HG03378 (cell line): ENCODE measurements around the gene ZNF205.

ENCODE experiments used
- ATAC-seq: cut with Tn5 transposase; IDR thresholded peaks from one replicate; pipeline ENCODE4 v1.9.1; 2021; ENCODE audit warnings: mild to moderate bottlenecking, moderate library complexity; ENCODE audit not compliant: unreplicated experiment

ZNF205 gene

GRCh38 chr16:3147046-3147756 lies 34.8 kb downstream of the ZNF205 start:
- no peak for ATAC-seq

DNA sequence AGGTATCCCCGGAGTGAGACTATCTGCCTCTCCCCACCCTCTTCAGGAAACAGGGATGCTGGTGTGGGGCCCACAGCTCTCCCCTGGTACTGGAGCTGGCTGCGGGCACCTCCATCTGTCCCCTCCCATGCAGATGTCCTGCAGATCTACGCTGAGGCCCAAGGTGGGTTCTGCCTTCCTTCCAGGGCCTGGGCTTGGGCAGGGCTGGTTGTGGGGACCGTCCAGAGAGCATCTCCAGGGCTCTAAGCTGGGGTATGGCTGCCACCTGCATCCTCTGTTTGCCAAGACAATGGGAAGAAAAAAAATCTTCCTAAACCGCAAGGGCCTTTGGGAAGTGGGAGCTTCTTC lies 35.3 kb downstream of the ZNF205 start:
- no peak for ATAC-seq

DNA sequence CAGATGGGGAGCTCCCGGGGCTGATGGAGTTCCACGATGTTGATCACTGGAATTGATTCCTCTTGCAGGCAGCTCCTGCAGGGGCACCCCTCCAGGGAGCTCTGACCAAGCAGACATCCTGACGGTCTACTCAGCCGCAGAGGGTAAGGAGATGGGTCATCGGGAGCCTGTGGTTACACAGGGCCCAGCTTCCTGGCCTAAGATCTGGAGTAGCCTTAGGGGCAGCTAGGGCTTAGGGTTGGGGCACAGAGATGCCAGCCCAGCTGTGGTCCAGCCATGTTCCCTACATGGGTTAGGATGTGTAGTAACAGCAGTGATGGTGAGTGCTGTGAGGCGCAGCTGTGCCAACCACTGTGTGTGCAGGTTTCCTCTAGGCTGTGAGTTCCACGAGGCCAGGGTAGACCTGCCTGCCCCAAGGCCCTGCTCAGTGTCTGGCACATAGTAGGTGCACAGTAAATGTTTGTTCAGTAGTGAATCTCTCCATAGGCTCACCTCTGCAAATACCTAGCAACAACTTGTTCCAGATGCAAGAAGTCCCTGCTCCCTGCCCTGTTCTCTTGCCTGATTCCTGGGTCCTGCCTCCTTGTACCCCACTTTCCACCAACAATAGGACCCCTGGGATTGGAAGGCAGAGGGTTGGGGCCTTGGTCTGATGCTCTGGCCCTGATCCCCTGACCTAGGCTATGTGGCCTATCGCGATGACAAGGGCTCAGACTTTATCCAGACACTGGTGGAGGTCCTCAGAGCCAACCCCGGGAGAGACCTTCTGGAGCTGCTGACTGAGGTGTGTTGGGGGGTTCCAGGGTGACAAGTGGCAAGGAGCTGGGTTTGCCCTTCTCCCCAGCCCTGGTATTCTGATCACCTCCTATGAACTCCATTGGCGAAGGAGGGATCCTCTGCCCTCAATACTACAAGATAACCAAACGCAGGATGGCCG lies 36.1 kb downstream of the ZNF205 start:
- ATAC-seq: no peak

DNA sequence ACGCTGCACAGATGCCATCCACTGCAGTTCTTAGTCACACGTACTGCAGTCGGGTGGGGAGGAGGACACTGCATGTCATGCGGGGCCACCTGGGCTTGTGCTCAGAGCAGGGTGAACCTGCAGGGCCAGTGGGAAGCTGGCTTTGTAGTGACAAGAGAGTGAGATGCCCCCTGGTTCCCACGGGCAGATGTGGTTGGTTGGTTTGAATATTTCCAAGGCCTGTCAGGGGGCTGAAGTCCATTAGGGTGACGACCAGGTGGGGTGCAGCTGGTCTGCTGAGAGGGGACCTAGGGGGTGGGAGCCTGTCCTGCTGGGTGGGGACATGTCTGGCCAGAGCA lies 36.8 kb downstream of the ZNF205 start:
- no peak for ATAC-seq

DNA sequence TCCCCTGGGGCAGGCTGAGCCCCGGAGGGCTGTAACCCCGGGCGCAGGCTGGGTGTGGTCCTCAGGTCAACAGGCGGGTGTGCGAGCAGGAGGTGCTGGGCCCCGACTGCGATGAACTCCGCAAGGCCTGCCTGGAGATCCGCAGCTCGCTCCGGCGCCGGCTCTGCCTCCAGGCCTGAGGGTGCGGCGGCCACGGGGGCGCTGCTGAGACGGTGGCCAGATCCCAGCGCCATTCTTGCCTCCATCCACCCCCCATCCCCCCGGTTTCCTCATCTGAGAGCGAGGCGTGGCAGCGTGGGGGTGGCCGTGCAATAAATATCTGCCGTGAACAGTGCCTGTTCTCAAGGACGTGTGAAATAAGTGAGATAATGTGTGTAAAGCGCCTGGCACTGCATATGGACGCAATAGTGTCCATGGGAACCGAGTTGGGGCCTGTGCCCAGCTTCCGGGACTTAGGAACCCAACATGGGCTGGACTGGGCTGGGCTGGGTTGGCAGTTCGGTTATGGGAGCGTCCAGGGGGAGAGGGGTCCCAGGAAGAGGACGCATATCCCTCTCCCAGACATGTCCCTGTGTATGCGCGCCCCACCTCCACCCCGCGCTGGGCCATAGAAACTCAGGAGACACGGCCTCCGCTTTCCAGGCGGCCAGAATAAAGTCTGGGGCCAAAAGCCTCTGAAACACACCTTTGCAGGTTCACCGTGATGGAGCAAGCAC lies 37.4 kb downstream of the ZNF205 start:
- ATAC-seq: no peak

GRCh38 chr16:3150346-3151218 lies 38.2 kb downstream of the ZNF205 start:
- peak; percentile 71 for ATAC-seq

DNA sequence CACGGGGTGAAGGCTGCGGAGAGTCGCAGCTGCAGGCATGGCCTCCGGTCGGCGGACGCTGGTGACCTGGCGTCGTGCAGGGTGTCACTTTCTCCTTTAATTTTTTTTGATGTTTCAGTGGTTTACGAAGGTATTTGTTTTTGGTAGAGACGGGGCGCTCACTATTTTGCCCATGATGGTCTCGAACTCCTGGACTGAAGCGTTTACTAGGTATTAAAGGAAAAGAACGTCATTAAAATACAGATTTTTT lies 39.6 kb downstream of the ZNF205 start:
- ATAC-seq: no peak

GRCh38 chr16:3152277-3152990 lies 40.0 kb downstream of the ZNF205 start:
- ATAC-seq: no peak

GRCh38 chr16:3152991-3153368 lies 40.6 kb downstream of the ZNF205 start:
- ATAC-seq: no peak

DNA sequence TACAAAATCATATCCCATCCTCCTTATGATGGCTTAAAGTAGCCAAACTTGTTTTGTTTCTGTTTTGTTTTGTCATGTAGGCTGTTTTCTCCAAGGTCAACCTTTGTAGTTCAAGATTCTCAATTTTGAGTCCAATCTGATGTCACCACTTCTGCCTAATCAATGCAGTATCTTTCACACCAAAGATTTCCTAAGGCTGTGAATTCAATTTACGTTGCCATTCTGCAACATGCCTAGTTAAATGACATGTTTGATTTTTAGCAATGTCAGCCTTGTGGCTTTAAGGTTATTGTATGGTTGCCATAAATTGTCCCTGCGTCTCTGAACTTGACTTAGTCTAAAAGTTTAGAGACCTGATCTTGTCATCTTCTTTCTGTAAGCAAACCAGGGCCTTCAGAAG lies 42.8 kb downstream of the ZNF205 start:
- ATAC-seq: no peak

GRCh38 chr16:3155972-3156371 lies 43.6 kb downstream of the ZNF205 start:
- ATAC-seq: no peak

GRCh38 chr16:3157229-3158025 lies 45.0 kb downstream of the ZNF205 start:
- ATAC-seq: no peak

GRCh38 chr16:3158026-3158509 lies 45.7 kb downstream of the ZNF205 start:
- ATAC-seq: no peak

- ATAC-seq: no peak
Measured at GRCh38 chr16:3158510-3159314, 46.3 kb downstream of the ZNF205 start.

DNA sequence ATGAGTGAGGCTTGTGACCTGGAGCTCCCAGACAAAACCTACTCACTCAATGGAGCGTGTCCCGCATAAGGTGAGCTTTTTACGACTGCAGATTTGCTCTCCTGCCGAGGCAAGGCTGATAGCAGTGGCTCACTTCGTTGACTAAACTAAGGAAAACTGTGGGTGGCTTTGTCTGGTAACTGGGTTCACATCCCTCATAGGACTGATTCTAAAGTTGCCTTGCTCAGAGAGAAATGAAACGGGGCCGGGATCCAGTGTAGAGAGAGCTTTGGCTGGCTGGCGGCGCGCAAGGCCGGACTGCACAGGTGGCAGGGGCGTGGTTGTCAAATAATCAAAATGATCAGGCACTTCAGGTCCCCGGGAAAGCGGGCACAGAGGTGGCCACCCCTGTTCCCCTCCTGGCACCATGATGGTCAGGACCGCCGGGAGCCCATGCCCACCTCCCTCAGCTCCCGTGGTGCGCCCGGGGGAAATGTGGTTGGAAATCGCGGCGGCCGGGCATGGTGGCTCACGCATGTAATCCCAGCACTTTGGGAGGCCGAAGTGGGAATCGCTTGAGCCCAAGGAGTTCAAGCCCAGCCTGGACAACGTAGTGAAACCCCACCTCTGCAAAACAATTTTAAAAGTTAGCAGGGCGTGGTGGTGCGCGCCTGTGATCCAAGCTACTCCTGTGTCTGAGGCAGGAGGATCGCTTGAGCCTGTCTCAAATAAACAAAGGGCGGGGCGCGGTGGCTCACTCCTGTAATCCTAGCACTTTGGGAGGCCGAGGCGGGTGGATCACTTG lies 49.0 kb downstream of the ZNF205 start:
- ATAC-seq: no peak

- no peak for ATAC-seq
Measured at GRCh38 chr16:3164121-3164991, 52.0 kb downstream of the ZNF205 start.
